ENCODE data around the gene STAG1. TPM values are rescaled to one million over a fixed set of nuclear protein-coding genes. Genes with fewer than 3 reads are reported as not detected.

The STAG1 gene
- total and polyA plus RNA-seq, 8 donors = 29.6 to 52.7 (median 44.1) TPM

DNA sequence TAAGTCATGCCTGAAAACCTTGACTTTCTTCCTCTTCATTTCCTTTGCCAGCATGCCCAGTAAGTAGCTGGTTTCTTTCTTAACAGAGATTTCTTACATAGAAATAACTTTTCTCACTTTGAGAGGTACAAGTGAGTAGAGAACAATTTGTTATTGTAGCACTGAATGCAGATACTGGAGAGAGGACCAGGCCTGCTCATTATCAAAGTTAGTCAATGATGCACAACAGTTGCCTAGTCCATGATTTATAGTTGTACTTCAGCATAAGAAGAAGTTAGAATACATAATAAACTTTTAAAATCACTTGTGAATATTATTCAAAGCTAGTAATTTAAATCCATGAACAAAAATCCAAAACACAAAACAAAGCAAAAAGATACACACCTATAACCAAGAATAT, 289.0 kb downstream of the STAG1 start:
- Histone ChIP-seq H3K4me3 (no peak overlapping the region), H3K4me1 (no peaks in the 10 kb centered on the region), H3K27me3 (no peaks in the 10 kb centered on the region), H3K36me3 (peaks cover 0 to 24% of the 10 kb centered on the region in 2 donors), H3K27ac (no peak overlapping the region), H3K9me3 (peaks cover 0 to 2% of the 10 kb centered on the region in 2 donors)
- intact Hi-C loops (cut with DNase I) = no loop called here
- no peak for ATAC-seq
- DNase-seq = no peak
- TF ChIP-seq, protein P1, sequence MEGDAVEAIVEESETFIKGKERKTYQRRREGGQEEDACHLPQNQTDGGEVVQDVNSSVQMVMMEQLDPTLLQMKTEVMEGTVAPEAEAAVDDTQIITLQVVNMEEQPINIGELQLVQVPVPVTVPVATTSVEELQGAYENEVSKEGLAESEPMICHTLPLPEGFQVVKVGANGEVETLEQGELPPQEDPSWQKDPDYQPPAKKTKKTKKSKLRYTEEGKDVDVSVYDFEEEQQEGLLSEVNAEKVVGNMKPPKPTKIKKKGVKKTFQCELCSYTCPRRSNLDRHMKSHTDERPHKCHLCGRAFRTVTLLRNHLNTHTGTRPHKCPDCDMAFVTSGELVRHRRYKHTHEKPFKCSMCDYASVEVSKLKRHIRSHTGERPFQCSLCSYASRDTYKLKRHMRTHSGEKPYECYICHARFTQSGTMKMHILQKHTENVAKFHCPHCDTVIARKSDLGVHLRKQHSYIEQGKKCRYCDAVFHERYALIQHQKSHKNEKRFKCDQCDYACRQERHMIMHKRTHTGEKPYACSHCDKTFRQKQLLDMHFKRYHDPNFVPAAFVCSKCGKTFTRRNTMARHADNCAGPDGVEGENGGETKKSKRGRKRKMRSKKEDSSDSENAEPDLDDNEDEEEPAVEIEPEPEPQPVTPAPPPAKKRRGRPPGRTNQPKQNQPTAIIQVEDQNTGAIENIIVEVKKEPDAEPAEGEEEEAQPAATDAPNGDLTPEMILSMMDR (IDR thresholded peaks at IDR 0.05) = no peak

- ATAC-seq (no peak), DNase-seq (no peak)
- Histone ChIP-seq H3K27me3 (no peaks in the 10 kb centered on the region), H3K9me3 (peaks cover 0 to 33% of the 10 kb centered on the region in 2 donors), H3K4me3 (no peak overlapping the region), H3K4me1 (no peaks in the 10 kb centered on the region), H3K27ac (no peak overlapping the region), H3K36me3 (peaks cover 0 to 55% of the 10 kb centered on the region in 2 donors)
- TF ChIP-seq, protein P1 (IDR thresholded peaks at IDR 0.05) = no peak
- intact Hi-C loops (cut with DNase I) = no loop called here
Observed at GRCh38 chr3:136457793-136458192, 294.4 kb downstream of the STAG1 start.

GRCh38 chr3:136456196-136456595, 296.0 kb downstream of the STAG1 start:
- intact Hi-C loops (cut with DNase I) = no loop called here

GRCh38 chr3:136444581-136444980, 307.6 kb downstream of the STAG1 start:
- Histone ChIP-seq H3K36me3 (peaks cover 0 to 42% of the 10 kb centered on the region in 2 donors), H3K4me3 (no peak overlapping the region), H3K9me3 (no peaks in the 10 kb centered on the region), H3K27me3 (no peaks in the 10 kb centered on the region), H3K27ac (no peak overlapping the region), H3K4me1 (no peaks in the 10 kb centered on the region)
- intact Hi-C loops (cut with DNase I) = no loop called here
- ATAC-seq (no peak), DNase-seq (no peak)
- TF ChIP-seq, protein P1 (IDR thresholded peaks at IDR 0.05) = no peak

More at GRCh38 chr3:136456196-136456595, 296.0 kb downstream of the STAG1 start:
- H3K4me3 ChIP-seq = no peak overlapping the region
- DNase-seq = no peak
- no peak for ATAC-seq
- peaks cover 0 to 66% of the 10 kb centered on the region in 2 donors for H3K36me3 ChIP-seq
- H3K27me3 ChIP-seq = no peaks in the 10 kb centered on the region
- TF ChIP-seq, protein P1 (IDR thresholded peaks at IDR 0.05) = no peak
- H3K9me3 ChIP-seq = peaks cover 0 to 33% of the 10 kb centered on the region in 2 donors
- H3K4me1 ChIP-seq = no peaks in the 10 kb centered on the region
- no peak overlapping the region for H3K27ac ChIP-seq

GRCh38 chr3:136437043-136437442, 315.1 kb downstream of the STAG1 start:
- no peak for DNase-seq
- Histone ChIP-seq H3K27me3 (no peaks in the 10 kb centered on the region), H3K9me3 (no peaks in the 10 kb centered on the region), H3K36me3 (peaks cover 0 to 27% of the 10 kb centered on the region in 2 donors), H3K4me3 (no peak overlapping the region), H3K27ac (no peak overlapping the region), H3K4me1 (no peaks in the 10 kb centered on the region)
- ATAC-seq = no peak
- TF ChIP-seq, protein P1 (IDR thresholded peaks at IDR 0.05) = no peak
- intact Hi-C loops (cut with DNase I) = no loop called here
